Tibial nerve (tissue), 4 donors: Measurements from ENCODE around the gene NELL1.

Source experiments
- CTCF ChIP-seq, 5 experiments: fragments of 200-600 bp in 3 of 5; fragments of 450-650 bp in 2 of 5; sonication (generic) in 3 of 5; IDR thresholded peaks; one replicate each; pipeline ENCODE4 v1.5.1; 2016 to 2019; ENCODE audit warnings: antibody characterized with exemption in 5 of 5, mild to moderate bottlenecking in 3 of 5, moderate library complexity in 2 of 5
- EP300 ChIP-seq, 2 donors: sonication (generic); formaldehyde crosslinking; IDR thresholded peaks; one replicate each; pipeline ENCODE4 v1.6.1; 2017; ENCODE audit warnings: antibody characterized with exemption in 2 of 2, mild to moderate bottlenecking in 1 of 2

DNA sequence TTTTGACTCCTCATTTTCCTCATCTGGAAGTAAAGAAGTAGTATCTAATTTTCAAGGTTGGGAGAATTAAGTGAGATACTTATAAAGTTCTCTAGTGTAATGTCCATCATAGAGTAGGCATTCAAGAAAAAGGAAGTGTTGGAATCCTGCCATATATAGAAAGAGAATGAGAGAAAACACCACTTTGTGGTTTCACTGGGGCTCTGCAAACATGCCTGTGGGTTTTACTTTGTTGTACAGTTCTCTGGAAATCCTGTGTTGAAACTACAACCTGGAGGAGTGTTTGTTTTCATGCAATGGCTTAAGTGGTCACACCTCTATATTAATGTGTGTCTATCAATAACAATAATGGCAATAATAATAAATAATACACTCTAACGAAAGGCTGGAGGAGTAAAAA, 741.7 kb downstream of the NELL1 start:
- no peak for TF ChIP-seq CTCF (IDR thresholded peaks at IDR 0.05)
- TF ChIP-seq EP300 (IDR thresholded peaks at IDR 0.05) = no peak
